Neural crest cell (in vitro differentiated cells): ENCODE measurements around the gene IRGM. TPM values are rescaled to one million over a fixed set of nuclear protein-coding genes. Genes with fewer than 3 reads are reported as not detected.
"Not testable (repeated sequence)": the region's sequence is repeated elsewhere in the genome, so short reads cannot be mapped to it uniquely, and the experiment has no call there.

Source experiments
- DNase-seq: peaks from one replicate; pipeline ENCODE4 v3.0.0; 2021; ENCODE audit warnings: low read depth, mixed read lengths, low spot score
- H3K27ac Mint-ChIP-seq: one replicate; pipeline ENCODE4 v1.8.0; 2021; ENCODE audit warnings: mild to moderate bottlenecking, mixed read lengths; ENCODE audit not compliant: unreplicated experiment
- H3K27me3 Mint-ChIP-seq: 2 replicates; pipeline ENCODE4 v1.8.0; 2021; ENCODE audit warnings: low read depth, mild to moderate bottlenecking, mixed read lengths
- H3K36me3 Mint-ChIP-seq: 2 replicates; pipeline ENCODE4 v1.8.0; 2021; ENCODE audit warnings: low read depth, mild to moderate bottlenecking, mixed read lengths
- H3K4me1 Mint-ChIP-seq: 2 replicates; pipeline ENCODE4 v1.8.0; 2021; ENCODE audit warnings: mixed read lengths
- H3K4me3 Mint-ChIP-seq: one replicate; pipeline ENCODE4 v1.8.0; 2021; ENCODE audit warnings: mild to moderate bottlenecking, mixed read lengths
- H3K9me3 Mint-ChIP-seq: 2 replicates; pipeline ENCODE4 v1.8.0; 2021; ENCODE audit warnings: mixed read lengths
- long read RNA-seq: library from polyadenylated mRNA; unstranded; transcript quantifications from one replicate; pipeline ENCODE4 v2.0.0, GENCODE V29; 2020
- total RNA-seq: library from RNA; stranded (reverse); gene quantifications from 2 replicates; pipeline ENCODE4 v1.2.1, GENCODE V29; 2021
- TF ChIP-seq, protein P1 (sequence below): fragments of 200-600 bp; sonication (generic); conservative IDR thresholded peaks from 2 replicates; pipeline ENCODE4 v1.5.0; 2021; ENCODE audit warnings: antibody characterized with exemption, mild to moderate bottlenecking

Gene IRGM, protein sequence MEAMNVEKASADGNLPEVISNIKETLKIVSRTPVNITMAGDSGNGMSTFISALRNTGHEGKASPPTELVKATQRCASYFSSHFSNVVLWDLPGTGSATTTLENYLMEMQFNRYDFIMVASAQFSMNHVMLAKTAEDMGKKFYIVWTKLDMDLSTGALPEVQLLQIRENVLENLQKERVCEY
- total RNA-seq, result not detected in 2 replicates
- long read RNA-seq, result 0 reads

DNA sequence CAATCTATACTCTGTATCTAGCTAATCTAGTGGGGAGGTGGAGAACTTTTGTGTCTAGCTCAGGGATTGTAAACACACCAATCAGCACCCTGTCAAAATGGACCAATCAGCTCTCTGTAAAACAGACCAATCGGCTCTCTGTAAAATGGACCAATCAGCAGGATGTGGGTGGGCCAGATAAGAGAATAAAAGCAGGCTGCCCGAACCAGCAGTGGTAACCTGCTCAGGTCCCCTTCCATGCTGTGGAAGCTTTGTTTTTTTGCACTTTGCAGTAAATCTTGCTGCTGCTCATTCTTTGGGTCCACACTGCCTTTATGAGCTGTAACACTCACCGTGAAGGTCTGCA lies at the start of gene IRGM:
Gene IRGM (plus strand): TSS at position 214 of the 346 bp plus-strand sequence. CDS start 1,603 bp downstream, outside the sequence.
- peaks cover 34% of the 10 kb centered on the region for H3K27me3 Mint-ChIP-seq
- not testable (repeated sequence) for H3K4me1 Mint-ChIP-seq, H3K36me3 Mint-ChIP-seq, H3K9me3 Mint-ChIP-seq, H3K4me3 Mint-ChIP-seq, H3K27ac Mint-ChIP-seq, DNase-seq

DNA sequence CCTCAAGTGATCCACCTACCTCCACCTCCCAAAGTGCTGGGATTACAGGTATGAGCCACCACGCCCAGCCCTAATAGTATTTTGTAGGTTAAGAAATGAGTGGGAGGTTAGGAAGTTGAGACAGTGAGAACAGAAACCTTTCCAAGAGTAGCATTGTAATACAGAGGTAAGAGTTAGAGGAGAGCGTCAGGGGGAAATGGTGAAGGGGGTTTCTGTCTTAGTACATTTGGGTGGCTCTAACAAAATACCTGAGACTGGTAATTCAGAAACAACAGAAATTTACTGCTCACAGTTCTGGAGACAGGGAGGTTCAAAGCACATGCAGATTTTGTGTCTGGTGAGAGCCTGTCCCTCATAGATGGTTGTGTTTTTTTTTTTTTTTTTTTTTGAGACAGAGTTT lies 48.9 kb upstream of the IRGM start:
- H3K4me3 Mint-ChIP-seq, result no peak overlapping the region
- no peaks in the 10 kb centered on the region for H3K36me3 Mint-ChIP-seq
- TF ChIP-seq, protein P1, sequence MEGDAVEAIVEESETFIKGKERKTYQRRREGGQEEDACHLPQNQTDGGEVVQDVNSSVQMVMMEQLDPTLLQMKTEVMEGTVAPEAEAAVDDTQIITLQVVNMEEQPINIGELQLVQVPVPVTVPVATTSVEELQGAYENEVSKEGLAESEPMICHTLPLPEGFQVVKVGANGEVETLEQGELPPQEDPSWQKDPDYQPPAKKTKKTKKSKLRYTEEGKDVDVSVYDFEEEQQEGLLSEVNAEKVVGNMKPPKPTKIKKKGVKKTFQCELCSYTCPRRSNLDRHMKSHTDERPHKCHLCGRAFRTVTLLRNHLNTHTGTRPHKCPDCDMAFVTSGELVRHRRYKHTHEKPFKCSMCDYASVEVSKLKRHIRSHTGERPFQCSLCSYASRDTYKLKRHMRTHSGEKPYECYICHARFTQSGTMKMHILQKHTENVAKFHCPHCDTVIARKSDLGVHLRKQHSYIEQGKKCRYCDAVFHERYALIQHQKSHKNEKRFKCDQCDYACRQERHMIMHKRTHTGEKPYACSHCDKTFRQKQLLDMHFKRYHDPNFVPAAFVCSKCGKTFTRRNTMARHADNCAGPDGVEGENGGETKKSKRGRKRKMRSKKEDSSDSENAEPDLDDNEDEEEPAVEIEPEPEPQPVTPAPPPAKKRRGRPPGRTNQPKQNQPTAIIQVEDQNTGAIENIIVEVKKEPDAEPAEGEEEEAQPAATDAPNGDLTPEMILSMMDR, result no peak
- no peaks in the 10 kb centered on the region for H3K27me3 Mint-ChIP-seq
- H3K9me3 Mint-ChIP-seq, result peaks cover 6% of the 10 kb centered on the region
- no peak for DNase-seq
- H3K4me1 Mint-ChIP-seq, result peaks cover 9% of the 10 kb centered on the region
- no peak overlapping the region for H3K27ac Mint-ChIP-seq

DNA sequence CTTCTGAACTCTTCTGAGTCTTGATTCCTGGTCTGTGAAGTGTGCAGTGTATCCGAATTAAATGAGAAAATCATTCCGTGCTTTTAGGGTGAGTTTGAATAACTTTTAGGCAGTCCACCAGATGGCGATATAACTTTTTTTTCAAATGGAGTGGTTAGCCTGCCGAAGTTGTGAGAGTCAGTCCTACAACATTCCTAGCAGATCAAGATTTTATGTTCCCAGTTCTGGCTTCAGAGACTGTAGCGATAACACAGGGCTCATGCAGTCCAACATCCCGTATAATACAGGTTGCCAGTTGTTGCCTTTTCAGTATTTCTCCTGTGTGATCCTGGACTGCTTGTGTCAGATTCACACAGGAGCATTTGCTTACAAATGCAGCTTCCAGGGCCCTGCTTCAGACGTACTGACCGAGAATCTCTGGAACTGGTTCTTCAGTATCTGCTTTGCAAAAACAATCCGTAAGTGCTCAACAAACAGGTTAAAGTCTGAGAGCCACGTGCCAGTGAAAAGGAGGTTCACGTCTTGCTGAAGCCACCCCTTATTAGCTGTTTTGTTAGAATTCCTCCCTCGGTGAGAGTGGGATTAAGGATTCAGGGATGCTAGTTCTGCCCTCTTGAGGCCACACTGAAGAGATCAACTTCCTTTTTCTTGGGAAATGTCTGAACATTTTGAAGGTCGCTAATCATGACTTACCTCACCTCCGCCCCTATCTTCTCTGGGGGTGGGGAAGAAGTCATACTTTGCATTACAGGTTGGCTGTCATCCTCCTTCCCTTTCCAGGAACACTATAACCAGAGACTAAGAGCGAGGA lies 45.0 kb upstream of the IRGM start:
- peak overlapping the region; percentile 79 for H3K4me3 Mint-ChIP-seq
- peaks cover 9% of the 10 kb centered on the region for H3K4me1 Mint-ChIP-seq
- TF ChIP-seq, protein P1, result peak; percentile 68
- peak; percentile 41 for DNase-seq
- no peak overlapping the region for H3K27ac Mint-ChIP-seq
- no peaks in the 10 kb centered on the region for H3K36me3 Mint-ChIP-seq
- H3K9me3 Mint-ChIP-seq, result peaks cover 4% of the 10 kb centered on the region
- peaks cover 5% of the 10 kb centered on the region for H3K27me3 Mint-ChIP-seq

DNA sequence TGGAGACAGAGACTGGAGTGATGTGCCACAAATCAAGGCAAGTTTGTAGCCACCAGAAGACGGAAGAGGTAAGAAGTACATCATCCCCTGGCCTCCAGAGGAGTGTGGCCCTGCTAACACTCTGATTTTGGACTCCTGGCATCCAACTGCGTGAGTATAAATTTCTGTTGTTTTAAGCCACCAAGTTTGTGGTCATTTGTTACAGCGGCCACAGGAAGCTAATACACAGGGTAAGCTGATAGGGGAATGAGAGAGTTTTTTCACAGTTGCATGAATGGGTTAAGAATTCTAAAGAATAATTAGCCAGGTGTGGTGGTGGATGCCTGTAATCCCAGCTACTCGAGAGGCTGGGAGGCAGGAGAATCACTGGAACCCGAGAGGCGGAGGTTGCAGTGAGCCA lies 41.9 kb upstream of the IRGM start:
- no peak overlapping the region for H3K4me3 Mint-ChIP-seq
- peaks cover 4% of the 10 kb centered on the region for H3K9me3 Mint-ChIP-seq
- TF ChIP-seq, protein P1, result no peak
- no peak overlapping the region for H3K27ac Mint-ChIP-seq
- peaks cover 9% of the 10 kb centered on the region for H3K4me1 Mint-ChIP-seq
- H3K27me3 Mint-ChIP-seq, result peaks cover 5% of the 10 kb centered on the region
- DNase-seq, result no peak
- no peaks in the 10 kb centered on the region for H3K36me3 Mint-ChIP-seq

DNA sequence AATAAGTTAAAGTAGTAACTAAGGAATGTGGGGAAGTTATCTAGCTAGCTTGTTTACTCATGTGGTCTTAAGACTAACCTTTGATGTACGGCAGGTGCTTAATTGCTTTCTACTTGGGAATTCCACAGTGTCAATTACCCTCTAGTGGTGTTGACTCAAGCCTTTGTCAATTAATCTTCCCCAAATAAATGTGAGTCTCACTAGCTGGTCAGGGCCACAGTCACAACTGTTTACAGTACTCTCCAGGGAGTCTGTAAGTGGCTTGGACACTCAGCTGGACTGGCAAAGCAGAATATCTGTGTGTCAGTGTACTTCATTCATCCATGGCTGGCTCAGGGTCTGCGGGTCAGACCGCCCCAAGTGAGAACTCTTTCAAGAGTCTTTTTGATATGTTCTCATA lies 37.0 kb upstream of the IRGM start:
- H3K4me1 Mint-ChIP-seq, result no peaks in the 10 kb centered on the region
- peaks cover 4% of the 10 kb centered on the region for H3K9me3 Mint-ChIP-seq
- H3K4me3 Mint-ChIP-seq, result no peak overlapping the region
- TF ChIP-seq, protein P1, result no peak
- H3K27me3 Mint-ChIP-seq, result peaks cover 7% of the 10 kb centered on the region
- DNase-seq, result no peak
- no peak overlapping the region for H3K27ac Mint-ChIP-seq
- H3K36me3 Mint-ChIP-seq, result no peaks in the 10 kb centered on the region

DNA sequence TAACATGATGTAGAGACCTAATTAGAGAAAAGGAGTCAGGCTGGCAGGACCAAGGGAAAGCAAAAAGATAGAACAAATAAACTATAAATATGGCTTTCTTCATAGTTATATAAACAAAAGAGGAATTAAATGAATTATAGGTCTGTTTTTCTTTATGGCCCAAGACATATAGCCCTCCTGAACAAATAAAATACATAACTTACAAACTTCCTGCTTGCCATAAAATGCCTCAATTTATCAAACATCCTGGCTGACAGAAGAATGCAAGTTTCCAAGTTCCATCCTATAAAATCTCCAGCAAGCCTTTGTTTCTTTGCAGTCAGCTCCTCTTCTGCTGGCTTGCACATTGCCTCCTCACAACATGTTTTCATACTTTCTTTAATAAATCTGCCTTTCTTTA lies 31.3 kb upstream of the IRGM start:
- Mint-ChIP-seq H3K9me3 (peaks cover 7% of the 10 kb centered on the region), H3K27ac (no peak overlapping the region), H3K36me3 (no peaks in the 10 kb centered on the region), H3K4me1 (no peaks in the 10 kb centered on the region), H3K4me3 (no peak overlapping the region), H3K27me3 (peaks cover 8% of the 10 kb centered on the region)
- TF ChIP-seq, protein P1, result no peak
- DNase-seq, result no peak
